Left lobe of liver (tissue), 2 donors: ENCODE measurements around the gene STAT4. TPM values are rescaled to one million over a fixed set of nuclear protein-coding genes. Genes with fewer than 3 reads are reported as not detected.

ENCODE experiments used
- ATAC-seq: fragments of 200-7000 bp; cut with Tn5 transposase; one replicate; pipeline ENCODE4 v1.9.1; 2020; ENCODE audit warnings: mild to moderate bottlenecking, moderate library complexity
- DNase-seq: peaks from one replicate; pipeline ENCODE4 v3.0.0-alpha.2; 2020; ENCODE audit warnings: low spot score
- total RNA-seq: library from RNA; stranded (reverse); gene quantifications from one replicate; pipeline ENCODE4 v1.2.1, GENCODE V29; 2021
- donor health status: DM: no; HTN: no; CAD: no; lungs with moderate emphysema.
- donor health status: DM: no; HTN: yes; CAD: no.

STAT4 gene
- total RNA-seq, 1 donor from 2014 or later, result 0.98 TPM

- ATAC-seq (no peak), DNase-seq (no peak)
These were observed 102.7 kb downstream of the STAT4 start for GRCh38 chr2:191048073-191048472.

DNA sequence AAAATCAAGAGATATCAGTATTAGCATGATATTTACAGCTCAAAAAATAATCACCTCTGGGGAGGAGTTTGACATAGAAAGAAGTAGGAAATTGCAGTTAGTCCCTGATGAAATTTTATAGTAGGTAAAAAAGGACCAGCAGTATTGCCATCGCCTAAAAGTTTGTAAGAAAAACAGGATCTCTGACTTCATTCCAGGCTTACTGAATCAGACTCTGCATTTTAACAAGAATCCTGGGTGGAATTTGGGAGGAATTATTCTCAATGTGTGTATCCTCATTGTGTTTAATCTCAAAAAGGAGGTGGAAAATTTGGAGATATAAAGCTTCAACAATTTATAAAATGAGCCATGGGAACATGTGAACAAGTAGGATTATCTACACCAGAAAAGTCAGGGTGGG is 105.7 kb downstream of the STAT4 start:
- ATAC-seq (no peak), DNase-seq (no peak)

- no peak for ATAC-seq
- no peak for DNase-seq
These were observed 107.4 kb downstream of the STAT4 start for GRCh38 chr2:191043438-191043837.

- no peak for DNase-seq
These were observed 109.2 kb downstream of the STAT4 start for GRCh38 chr2:191041418-191042161.

DNA sequence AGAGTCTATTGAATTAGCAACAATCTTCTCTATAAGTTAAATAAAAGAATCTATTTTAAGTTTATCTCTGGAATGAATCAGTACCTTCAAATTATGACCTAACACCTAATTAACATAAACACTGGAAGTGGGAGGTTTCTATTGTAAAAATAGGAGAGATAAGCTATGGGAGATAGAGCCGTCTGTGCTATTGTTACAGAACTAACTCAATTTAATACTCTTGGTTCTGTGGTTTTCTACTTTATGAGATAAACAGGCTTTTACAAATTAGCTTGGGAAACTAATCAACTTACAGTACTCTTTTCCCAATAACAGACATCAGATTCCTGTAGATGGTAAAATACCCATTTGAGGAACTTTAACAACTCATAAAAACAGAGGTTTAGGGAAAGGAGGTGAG is 111.2 kb downstream of the STAT4 start:
- ATAC-seq (no peak), DNase-seq (no peak)

More at GRCh38 chr2:191041418-191042161, 109.2 kb downstream of the STAT4 start:
- ATAC-seq, result peak; percentile 56

DNA sequence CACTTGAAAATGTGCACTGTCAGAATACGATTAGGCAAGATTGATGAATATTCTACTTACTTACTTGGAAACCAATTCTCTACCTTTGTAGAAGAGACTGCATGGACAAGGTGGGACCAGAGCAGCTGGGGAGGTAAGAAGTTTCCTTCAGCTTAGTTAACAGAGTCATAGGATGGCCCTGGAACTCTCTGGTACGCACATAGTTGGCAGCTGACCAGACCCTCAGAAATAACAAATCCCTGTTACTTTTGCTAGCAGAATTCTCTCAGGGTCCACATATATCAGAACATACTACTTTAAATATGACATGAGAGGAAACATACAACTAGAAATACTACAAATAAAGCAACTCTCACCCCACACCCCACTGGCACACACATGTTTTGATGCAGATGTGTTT is 112.1 kb downstream of the STAT4 start:
- no peak for DNase-seq
- no peak for ATAC-seq

- ATAC-seq (no peak), DNase-seq (no peak)
These were observed 112.5 kb downstream of the STAT4 start for GRCh38 chr2:191038241-191038725.

- ATAC-seq (no peak), DNase-seq (no peak)
These were observed 113.4 kb downstream of the STAT4 start for GRCh38 chr2:191037351-191037750.

GRCh38 chr2:191036363-191036762 is 114.4 kb downstream of the STAT4 start:
- DNase-seq (no peak), ATAC-seq (no peak)

DNA sequence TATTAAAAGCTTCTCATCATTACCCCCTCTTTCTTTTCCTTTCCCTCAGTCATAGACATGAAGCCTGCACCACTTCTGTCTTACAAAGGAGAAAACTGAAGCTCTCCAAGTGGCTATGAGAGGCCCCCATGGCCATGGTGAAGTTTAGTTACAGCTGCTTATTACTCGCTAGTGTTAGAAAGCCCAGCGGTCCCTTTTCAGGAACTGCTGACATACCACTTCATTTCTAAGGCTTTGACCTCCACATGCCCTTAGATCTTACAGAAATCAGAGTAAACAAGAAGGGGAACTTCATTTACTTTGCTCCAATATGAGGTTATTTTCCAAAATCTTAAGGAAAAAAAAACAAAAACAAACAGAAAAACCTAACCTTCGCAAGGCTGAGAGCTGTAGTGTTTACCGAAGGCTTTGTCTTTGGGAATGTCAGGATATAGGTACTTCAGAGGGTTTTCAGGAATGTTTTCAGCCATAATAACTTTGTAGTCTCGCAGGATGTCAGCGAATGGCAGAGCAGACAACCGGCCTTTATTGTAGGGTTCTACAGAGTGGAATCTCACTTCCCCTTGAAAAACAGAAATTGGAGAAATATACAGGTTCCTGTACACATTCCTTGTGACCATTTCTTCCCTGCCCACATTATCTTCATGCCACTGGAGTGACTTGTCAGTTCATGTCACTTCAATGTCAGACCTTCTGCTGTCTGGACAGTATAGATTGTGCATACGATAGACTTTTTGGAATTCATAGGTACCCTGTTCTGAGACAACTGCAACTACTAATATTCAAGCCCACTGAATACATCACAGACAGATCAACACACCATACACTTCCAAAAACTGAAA is 118.0 kb downstream of the STAT4 start:
- DNase-seq, result no peak
- ATAC-seq, result no peak

GRCh38 chr2:191031256-191031655 is 119.5 kb downstream of the STAT4 start:
- ATAC-seq (no peak), DNase-seq (no peak)

DNA sequence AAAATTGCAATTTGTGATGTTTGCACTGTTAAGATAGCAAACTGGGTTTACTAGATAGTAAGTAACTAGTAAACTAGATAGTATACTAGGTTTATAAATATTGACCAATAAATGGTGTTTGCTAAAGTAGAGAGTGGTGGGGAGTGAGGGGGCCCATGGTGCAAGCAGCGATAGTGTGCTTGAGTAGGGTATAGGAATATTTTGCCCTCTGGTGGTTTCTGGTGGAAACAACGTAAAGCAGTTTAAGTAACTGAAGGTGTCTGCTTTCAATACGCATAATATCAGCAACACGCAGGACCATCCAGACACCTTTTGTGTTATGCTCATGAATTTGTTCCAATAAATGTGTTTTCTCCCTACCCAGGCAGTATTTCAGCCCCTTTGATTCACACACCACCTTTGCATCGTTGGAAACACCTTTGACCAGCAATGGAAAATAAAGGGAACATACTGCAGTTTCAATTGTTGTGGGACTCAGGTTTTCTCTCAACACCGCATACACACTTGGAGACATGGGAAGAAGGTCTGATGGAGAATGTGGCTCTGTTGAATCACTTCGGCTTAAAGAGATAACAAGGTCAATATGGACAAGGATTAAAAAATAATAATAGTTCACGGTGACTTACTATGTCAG is 120.2 kb downstream of the STAT4 start:
- DNase-seq (no peak), ATAC-seq (peak; percentile 95)

DNA sequence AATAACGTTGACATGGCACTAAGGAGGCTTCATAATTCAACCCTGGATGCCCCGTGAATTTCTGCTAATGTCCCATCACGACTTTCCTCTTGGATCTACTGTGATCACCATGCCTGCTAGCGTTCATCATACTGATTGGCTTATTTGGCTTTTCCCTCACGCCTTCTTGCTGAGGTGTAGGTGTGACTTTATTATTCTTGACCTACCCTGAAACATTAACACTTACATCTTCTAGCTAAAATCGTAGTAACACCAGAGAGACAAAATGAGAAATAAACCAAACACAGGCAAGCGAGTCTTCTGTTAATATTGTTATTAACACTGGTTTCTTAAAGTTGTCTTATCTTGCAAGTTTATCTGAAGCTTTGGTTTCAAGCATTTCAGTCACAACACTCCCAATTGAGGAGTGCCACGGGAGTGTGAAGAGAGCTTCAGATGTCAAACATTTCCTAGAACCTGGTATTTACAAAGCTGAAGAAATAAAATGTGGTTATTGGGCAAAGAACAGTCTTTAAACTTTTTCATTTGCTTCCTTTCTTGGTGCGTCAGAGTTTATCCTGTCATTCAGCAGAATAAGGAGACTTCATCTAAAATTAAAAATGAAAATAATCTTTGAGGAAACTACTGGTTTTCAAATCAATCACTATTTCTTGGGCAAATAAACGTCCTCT is 121.4 kb downstream of the STAT4 start:
- no peak for ATAC-seq
- DNase-seq, result no peak

DNA sequence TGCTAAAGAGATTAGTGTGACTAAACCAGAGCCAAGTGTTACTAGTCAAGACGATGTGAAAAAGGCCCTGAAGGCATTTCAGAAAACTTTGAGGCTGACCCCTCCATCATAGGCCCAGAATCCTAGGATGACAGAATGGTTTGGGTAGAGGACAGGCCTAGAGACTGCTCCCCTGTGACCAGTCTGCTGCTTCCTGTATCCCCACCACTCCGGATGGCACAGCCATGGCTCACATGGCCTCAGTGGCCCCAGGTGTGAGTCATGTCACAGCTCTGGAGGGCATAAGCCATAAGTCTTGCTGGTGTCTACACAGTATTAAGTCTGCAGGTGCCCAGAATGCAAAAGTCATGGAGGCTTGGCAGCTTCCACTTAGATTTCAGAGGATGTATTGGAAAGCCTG is 124.4 kb downstream of the STAT4 start:
- ATAC-seq, result no peak
- DNase-seq, result no peak

DNA sequence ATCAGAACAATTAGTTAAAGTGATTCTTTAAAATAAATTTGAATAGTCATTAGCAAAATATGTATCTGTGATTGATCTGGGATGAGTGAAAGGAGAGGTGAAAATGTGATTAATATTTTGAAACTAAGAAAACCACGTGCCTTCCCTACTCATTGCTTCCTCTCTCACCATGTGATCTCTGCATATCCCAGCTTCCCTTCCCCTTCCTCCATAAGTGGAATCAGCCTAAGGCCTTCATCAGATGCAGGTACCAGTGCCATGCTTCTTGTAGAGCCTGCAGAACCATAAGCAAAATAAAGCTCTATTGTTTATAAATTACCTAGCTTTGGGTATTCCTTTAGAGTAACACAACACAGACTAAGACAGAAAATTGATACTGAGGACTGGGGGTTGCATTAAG is 125.7 kb downstream of the STAT4 start:
- no peak for DNase-seq
- no peak for ATAC-seq

DNA sequence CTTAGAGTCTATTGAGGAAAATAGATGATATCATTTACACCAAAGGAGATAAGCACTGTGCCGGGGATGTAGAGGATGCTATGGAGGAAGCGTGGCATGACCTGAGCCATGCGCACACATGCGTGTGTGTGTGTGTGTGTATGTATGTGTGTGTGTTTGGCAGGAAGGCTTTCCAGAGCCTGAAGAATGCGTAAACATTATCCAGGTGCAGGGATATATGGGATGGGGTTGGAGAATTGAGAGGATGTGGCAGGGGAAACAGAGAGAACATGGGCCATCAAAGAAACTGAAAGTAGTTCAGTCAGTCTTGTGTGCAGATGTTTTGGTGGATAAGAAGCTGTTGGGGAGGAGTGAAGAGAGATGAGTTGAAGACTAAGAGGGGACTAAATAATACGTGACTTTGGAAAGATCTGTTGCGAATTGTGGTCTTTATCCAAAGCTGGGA is 127.5 kb downstream of the STAT4 start:
- no peak for DNase-seq
- ATAC-seq, result no peak

DNA sequence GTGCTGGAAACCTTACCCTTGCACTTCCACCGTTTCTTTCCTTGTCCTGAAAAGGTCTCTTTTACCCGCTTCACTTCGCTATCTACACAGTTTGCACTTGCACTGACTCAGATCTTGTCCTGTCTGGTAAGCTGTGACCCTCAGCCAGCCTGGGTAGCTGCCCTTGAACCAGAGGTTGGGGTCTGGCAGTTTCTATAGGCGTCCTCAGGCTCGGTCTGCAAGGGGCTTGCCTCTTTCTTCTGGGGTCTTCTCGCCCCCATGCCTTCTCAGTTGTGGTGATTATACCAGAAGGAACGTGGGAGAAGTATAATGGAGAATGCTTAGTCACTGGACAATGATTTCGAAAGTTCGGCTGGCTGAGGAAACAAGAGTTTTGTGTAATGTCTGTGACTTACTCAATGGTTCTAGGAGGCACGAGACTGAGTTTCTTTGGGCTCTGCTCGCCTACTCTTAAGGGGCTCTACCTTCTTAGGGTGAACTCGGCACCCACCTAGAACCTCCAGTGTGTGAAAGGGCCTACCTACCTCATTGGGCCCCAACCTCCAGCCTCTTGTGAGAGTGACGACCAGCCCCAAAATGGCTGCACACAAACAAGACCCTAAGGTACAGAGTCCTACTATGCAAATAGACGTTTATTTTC is 129.9 kb downstream of the STAT4 start:
- DNase-seq (peak; percentile 56), ATAC-seq (peak; percentile 48)

- DNase-seq (peak; percentile 97), ATAC-seq (peak; percentile 94)
These were observed 130.5 kb downstream of the STAT4 start for GRCh38 chr2:191020221-191020741.

DNA sequence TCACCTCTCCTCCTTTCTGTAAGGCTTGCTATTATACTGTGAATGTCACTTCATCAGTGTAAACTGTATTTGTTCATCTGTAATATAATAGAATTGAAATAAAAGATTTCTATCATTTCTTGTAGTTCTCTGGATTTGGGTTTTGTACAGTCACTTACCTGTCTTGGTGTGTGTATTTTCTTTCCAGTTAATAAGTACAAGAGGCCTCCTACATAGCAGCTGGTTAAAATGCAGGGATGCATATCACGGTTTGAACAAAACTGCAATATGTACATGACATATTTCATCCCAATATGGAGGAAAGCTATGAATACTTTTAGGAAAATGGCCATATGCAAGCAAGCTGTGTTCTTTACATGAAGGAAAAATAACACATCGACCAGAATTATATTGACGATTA is 131.4 kb downstream of the STAT4 start:
- DNase-seq (no peak), ATAC-seq (no peak)

DNA sequence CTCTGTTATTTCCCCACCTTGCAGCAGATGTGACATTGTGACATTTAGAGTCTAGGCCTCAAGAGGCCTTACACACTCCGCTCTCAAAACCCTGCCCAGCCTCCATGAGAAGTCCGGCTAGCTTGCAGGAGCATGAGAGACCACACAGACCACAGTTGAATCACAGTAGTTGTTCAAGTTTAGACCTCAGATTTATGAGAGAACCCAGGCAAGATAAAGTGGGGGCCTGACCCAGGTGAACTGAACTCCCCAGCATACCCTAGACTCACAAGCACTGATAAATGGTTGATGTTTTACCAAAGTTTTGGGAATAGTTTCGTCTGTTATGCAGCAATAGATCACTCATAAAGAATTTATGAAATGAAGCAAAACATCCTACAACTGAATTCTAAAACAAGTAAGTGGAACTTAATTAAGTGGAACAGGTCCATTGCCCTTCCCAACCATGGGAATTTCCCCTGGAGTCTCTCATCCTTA is 132.1 kb downstream of the STAT4 start:
- no peak for ATAC-seq
- DNase-seq, result no peak
